Measurements from ENCODE around the gene UBASH3B. TPM values are rescaled to one million over a fixed set of nuclear protein-coding genes. Genes with fewer than 3 reads are reported as not detected.

Gene UBASH3B
- total RNA-seq, 2 experiments from 2014 or later, result 67.3 to 108 TPM

DNA sequence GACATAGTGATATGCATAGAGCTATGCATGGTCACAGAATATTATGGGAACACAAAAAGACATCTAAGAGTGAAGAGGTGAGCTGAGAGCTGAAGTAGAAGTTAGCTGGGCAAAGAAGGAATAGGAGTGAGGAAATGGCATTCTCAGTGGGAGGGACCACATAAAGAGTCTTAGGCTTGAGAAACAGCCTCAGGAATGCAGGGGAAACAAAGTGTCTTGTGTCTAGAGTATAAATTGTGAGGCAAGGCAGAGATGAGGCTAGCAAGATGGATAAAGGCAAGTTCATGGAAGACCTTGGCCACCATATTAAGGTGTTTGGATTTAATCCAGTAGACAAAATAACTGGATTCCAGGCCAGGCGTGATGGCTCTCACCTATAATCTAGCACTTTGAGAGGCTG lies 142.1 kb downstream of the UBASH3B start:
- peaks cover 3% of the 10 kb centered on the region for H3K4me1 Mint-ChIP-seq
- CTCF ChIA-PET, result interaction anchor here (1.1 to 9.0 kb wide), 11 partner anchors 9 to 225 kb away, joined by 3 to 171 read pairs (median 15); no protein-coding TSS in a partner anchor
- peaks cover 28% of the 10 kb centered on the region for H3K36me3 Mint-ChIP-seq
- no peaks in the 10 kb centered on the region for H3K9me3 Mint-ChIP-seq (ENCODE audit: low read depth)
- H3K27ac Mint-ChIP-seq, result no peak overlapping the region
- no peak overlapping the region for H3K4me3 Mint-ChIP-seq
- no peak for DNase-seq
- H3K27me3 Mint-ChIP-seq, result no peaks in the 10 kb centered on the region
- no peak for ATAC-seq

GRCh38 chr11:122799406-122800105 lies 144.0 kb downstream of the UBASH3B start:
- Mint-ChIP-seq H3K36me3 (peaks cover 32% of the 10 kb centered on the region), H3K27ac (no peak overlapping the region), H3K27me3 (no peaks in the 10 kb centered on the region), H3K4me3 (no peak overlapping the region), H3K9me3 (ENCODE audit: low read depth) (no peaks in the 10 kb centered on the region), H3K4me1 (peaks cover 17% of the 10 kb centered on the region)
- ATAC-seq, result no peak
- CTCF ChIA-PET, result interaction anchor here (2.6 kb wide), 1 partner anchor 54 kb away, joined by 17 read pairs; no protein-coding TSS in a partner anchor
- DNase-seq, result no peak

- CTCF ChIA-PET, result no interaction called here
- Mint-ChIP-seq H3K9me3 (ENCODE audit: low read depth) (no peaks in the 10 kb centered on the region), H3K27ac (no peak overlapping the region), H3K4me1 (peaks cover 25% of the 10 kb centered on the region), H3K27me3 (no peaks in the 10 kb centered on the region), H3K4me3 (no peak overlapping the region), H3K36me3 (peaks cover 20% of the 10 kb centered on the region)
- DNase-seq, result no peak
- ATAC-seq, result no peak
Measured at GRCh38 chr11:122802876-122803275, 147.4 kb downstream of the UBASH3B start.

DNA sequence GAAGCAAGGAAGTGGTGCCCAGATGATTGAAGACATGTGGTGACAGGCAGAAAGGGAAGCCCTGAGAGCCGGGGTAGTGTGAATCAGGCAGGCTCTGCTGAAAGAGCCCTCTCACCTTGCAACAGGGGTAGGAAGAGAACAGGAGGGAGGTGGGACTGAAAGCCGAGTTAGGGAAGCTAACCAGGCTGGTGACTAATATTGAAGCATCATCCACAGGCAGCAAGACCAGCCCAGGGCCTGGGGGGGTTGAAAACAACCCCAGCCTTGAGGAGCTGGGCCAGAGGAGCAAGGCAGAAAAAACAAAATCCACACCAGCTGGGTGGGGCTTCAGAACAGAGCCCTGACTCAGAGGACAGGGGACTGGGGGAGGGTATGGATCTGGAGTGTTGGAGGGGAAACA lies 147.8 kb downstream of the UBASH3B start:
- ATAC-seq (no peak), DNase-seq (no peak)
- CTCF ChIA-PET, result interaction anchor here (1.2 kb wide), 1 partner anchor 7 kb away, joined by 4 read pairs; no protein-coding TSS in a partner anchor
- Mint-ChIP-seq H3K4me1 (peaks cover 29% of the 10 kb centered on the region), H3K27ac (no peak overlapping the region), H3K27me3 (no peaks in the 10 kb centered on the region), H3K4me3 (no peak overlapping the region), H3K9me3 (ENCODE audit: low read depth) (no peaks in the 10 kb centered on the region), H3K36me3 (peaks cover 20% of the 10 kb centered on the region)

- H3K27ac Mint-ChIP-seq, result peak overlapping the region; percentile 64
- ATAC-seq, result no peak
- no peaks in the 10 kb centered on the region for H3K9me3 Mint-ChIP-seq (ENCODE audit: low read depth)
- H3K36me3 Mint-ChIP-seq, result peaks cover 24% of the 10 kb centered on the region
- CTCF ChIA-PET, result interaction anchor here (1.1 to 2.1 kb wide), 3 partner anchors 8 to 50 kb away, joined by 3 to 10 read pairs (median 4); no protein-coding TSS in a partner anchor
- H3K4me1 Mint-ChIP-seq, result peaks cover 33% of the 10 kb centered on the region
- DNase-seq, result no peak
- H3K27me3 Mint-ChIP-seq, result no peaks in the 10 kb centered on the region
- H3K4me3 Mint-ChIP-seq, result no peak overlapping the region
Measured at GRCh38 chr11:122803716-122804115, 148.2 kb downstream of the UBASH3B start.

DNA sequence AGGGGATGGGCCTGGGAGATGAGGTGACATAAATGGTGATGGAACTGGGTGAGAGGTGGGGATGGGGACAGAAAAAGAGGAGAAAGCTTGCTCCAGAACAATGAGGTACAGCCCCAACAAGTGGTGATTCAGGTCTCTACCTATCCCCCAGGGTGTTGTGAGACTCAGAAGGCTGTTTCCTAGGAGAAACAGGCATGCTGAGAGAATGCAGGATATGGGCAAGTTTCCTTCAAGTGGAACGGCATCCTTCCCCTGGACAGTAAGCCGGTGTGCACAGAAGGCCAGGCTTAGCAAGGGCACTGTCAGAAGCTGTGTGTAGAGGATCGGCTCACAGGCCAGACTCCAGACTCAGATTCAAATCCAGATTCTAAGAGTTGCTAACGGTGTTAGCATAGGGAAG lies 148.6 kb downstream of the UBASH3B start:
- no peaks in the 10 kb centered on the region for H3K9me3 Mint-ChIP-seq (ENCODE audit: low read depth)
- H3K36me3 Mint-ChIP-seq, result peaks cover 24% of the 10 kb centered on the region
- no peak overlapping the region for H3K4me3 Mint-ChIP-seq
- no peaks in the 10 kb centered on the region for H3K27me3 Mint-ChIP-seq
- peaks cover 35% of the 10 kb centered on the region for H3K4me1 Mint-ChIP-seq
- H3K27ac Mint-ChIP-seq, result peak overlapping the region; percentile 64
- CTCF ChIA-PET, result interaction anchor here (1.1 to 2.1 kb wide), 3 partner anchors 8 to 49 kb away, joined by 3 to 10 read pairs (median 4); no protein-coding TSS in a partner anchor
- no peak for DNase-seq
- ATAC-seq, result no peak

DNA sequence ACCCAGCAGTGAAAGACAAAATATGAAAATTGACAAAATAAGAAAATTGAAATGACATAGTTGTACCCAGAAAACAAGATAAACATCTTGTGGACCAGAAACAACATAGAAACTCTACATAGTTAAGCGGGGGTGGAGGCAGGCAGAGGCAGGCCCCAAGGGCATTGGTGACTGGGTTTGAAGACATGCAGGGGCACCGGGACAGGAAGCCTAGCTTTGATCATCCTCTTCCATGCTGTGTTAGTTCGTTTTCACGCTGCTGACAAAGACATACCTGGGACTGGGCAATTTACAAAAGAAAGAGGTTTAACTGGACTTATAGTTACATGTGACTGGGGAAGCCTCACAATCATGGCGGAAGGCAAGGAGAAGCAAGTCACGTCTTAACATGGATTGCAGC lies 149.3 kb downstream of the UBASH3B start:
- no peak for ATAC-seq
- Mint-ChIP-seq H3K4me1 (peaks cover 39% of the 10 kb centered on the region), H3K27ac (no peak overlapping the region), H3K36me3 (peaks cover 28% of the 10 kb centered on the region), H3K4me3 (no peak overlapping the region), H3K9me3 (ENCODE audit: low read depth) (no peaks in the 10 kb centered on the region), H3K27me3 (no peaks in the 10 kb centered on the region)
- CTCF ChIA-PET, result interaction anchor here (1.1 to 4.6 kb wide), 3 partner anchors 9 to 48 kb away, joined by 3 to 26 read pairs (median 10); no protein-coding TSS in a partner anchor
- DNase-seq, result no peak

GRCh38 chr11:122807731-122808477 lies 152.4 kb downstream of the UBASH3B start:
- Mint-ChIP-seq H3K4me1 (peaks cover 43% of the 10 kb centered on the region), H3K27me3 (no peaks in the 10 kb centered on the region), H3K36me3 (peaks cover 29% of the 10 kb centered on the region), H3K27ac (peak overlapping the region; percentile 65), H3K9me3 (ENCODE audit: low read depth) (no peaks in the 10 kb centered on the region), H3K4me3 (no peak overlapping the region)
- CTCF ChIA-PET, result interaction anchor here (0.7 to 4.6 kb wide), 9 partner anchors 12 to 246 kb away, joined by 3 to 41 read pairs (median 5); no protein-coding TSS in a partner anchor
- DNase-seq (no peak), ATAC-seq (no peak)

DNA sequence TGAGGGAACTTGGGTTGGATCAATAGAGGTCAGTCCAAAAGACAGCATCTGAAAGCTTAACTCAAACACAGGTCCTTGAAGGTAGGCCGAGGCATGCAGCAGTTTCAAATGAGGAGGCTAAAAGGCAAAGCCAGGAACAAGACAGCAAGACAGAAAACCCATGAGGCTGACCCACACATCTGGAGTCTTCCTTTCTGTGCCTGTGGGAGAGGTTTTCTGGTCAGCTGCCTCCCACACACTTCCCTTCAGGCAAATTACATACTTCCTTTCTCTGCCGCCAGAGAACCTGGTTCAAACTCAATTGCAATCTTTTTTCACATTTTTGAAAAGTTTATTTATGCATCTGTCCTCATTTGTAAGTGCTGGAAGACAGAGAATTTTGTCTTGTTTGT lies 153.0 kb downstream of the UBASH3B start:
- no peak overlapping the region for H3K4me3 Mint-ChIP-seq

DNA sequence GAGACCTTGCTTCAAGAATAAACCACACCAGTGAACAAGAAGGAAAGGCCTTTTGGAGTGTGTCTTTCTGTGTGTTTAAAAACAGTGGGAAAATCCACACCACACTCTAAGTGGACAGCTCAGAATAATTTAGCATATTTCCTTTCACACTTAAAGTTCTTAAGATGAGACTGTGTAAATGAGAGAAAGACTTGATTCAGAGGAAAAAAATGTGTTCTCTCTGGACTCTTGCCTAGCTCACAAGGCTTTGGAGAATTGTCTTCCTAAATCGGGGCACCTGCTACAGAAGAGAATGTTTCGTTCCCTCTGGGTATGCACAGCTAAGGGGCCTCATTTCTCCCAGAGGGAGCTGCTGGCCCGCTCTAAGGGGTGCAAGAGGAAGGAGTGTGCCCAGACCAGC lies 154.3 kb downstream of the UBASH3B start:
- H3K4me1 Mint-ChIP-seq, result peaks cover 30% of the 10 kb centered on the region
- no peak for ATAC-seq
- CTCF ChIA-PET, result interaction anchor here (1.4 to 4.5 kb wide), 4 partner anchors 42 to 244 kb away, joined by 5 to 41 read pairs (median 10); no protein-coding TSS in a partner anchor
- no peaks in the 10 kb centered on the region for H3K27me3 Mint-ChIP-seq
- no peaks in the 10 kb centered on the region for H3K9me3 Mint-ChIP-seq (ENCODE audit: low read depth)
- H3K36me3 Mint-ChIP-seq, result peaks cover 27% of the 10 kb centered on the region
- no peak overlapping the region for H3K27ac Mint-ChIP-seq
- H3K4me3 Mint-ChIP-seq, result no peak overlapping the region
- no peak for DNase-seq

More for the DNA sequence above, 153.0 kb downstream of the UBASH3B start:
- Mint-ChIP-seq H3K36me3 (peaks cover 29% of the 10 kb centered on the region), H3K9me3 (ENCODE audit: low read depth) (no peaks in the 10 kb centered on the region), H3K27me3 (no peaks in the 10 kb centered on the region), H3K4me1 (peaks cover 38% of the 10 kb centered on the region), H3K27ac (peak overlapping the region; percentile 65)
- CTCF ChIA-PET, result interaction anchor here (0.7 to 4.6 kb wide), 8 partner anchors 12 to 246 kb away, joined by 3 to 41 read pairs (median 7); no protein-coding TSS in a partner anchor
- DNase-seq (no peak), ATAC-seq (no peak)

DNA sequence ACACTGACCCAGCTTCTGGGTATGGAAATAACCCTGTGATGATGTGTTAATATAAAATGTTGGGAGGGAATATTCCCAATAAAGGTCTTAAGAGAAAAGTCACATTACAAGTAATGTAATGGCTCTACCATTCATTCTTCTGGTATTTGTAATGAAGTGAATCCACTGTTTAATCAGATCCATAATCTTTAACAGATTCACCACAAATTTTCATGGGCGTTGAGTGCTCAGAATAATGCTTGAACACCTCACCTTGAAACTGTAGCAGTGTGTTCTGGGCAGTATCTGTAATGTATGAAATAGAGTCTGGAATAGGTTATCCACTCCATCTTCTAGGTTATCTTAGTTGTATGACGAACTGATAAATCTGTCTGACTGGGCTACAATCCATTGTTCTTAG lies 156.2 kb downstream of the UBASH3B start:
- Mint-ChIP-seq H3K36me3 (peaks cover 25% of the 10 kb centered on the region), H3K27me3 (no peaks in the 10 kb centered on the region), H3K9me3 (ENCODE audit: low read depth) (no peaks in the 10 kb centered on the region), H3K4me1 (peaks cover 28% of the 10 kb centered on the region), H3K27ac (no peak overlapping the region), H3K4me3 (no peak overlapping the region)
- no peak for DNase-seq
- ATAC-seq, result no peak
- CTCF ChIA-PET, result interaction anchor here (1.8 kb wide), 1 partner anchor 15 kb away, joined by 10 read pairs; no protein-coding TSS in a partner anchor

- CTCF ChIA-PET, result interaction anchor here (1.8 to 10.4 kb wide), 3 partner anchors 16 to 41 kb away, joined by 10 to 135 read pairs (median 19); no protein-coding TSS in a partner anchor
- Mint-ChIP-seq H3K36me3 (peaks cover 24% of the 10 kb centered on the region), H3K27me3 (no peaks in the 10 kb centered on the region), H3K4me1 (peaks cover 25% of the 10 kb centered on the region), H3K9me3 (ENCODE audit: low read depth) (no peaks in the 10 kb centered on the region), H3K27ac (no peak overlapping the region), H3K4me3 (no peak overlapping the region)
- ATAC-seq (no peak), DNase-seq (no peak)
Measured at GRCh38 chr11:122812638-122813037, 157.1 kb downstream of the UBASH3B start.

DNA sequence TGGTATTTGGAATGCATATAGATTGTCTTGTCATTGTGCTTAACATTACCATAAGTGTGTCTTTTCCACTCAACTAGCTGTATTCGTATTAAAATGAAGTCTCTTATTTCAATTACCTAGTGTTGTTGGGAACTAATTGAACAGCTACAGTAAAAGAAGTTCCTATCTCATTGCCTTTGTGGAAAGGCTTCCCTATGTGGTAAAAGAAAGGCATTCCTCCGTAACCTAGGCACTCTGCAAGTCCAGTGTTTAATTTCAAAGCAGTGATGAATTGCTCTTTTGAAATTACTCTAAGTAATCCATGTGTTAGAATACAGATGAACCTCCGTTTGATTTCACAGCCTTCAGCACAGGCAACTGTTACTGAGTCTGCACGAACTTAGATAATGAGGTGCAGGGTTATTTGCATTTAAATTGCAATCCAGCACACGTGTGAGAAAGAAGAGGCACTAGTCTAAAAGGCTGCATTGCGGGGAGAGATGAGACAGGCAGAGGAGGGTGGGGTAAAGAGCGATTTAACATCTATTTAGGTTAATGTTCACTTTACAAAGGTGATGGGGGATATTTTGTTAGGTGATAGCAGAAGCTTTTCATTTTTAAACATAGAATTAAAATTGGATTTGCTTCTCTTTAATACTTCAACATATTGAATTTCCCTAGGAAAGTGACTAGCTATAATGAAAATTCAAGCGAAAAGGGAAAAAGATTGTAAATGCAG lies 157.8 kb downstream of the UBASH3B start:
- Mint-ChIP-seq H3K27me3 (no peaks in the 10 kb centered on the region), H3K4me1 (peaks cover 19% of the 10 kb centered on the region), H3K9me3 (ENCODE audit: low read depth) (peaks cover 3% of the 10 kb centered on the region), H3K4me3 (no peak overlapping the region), H3K36me3 (peaks cover 22% of the 10 kb centered on the region), H3K27ac (no peak overlapping the region)
- ATAC-seq (no peak), DNase-seq (no peak)
- CTCF ChIA-PET, result interaction anchor here (0.6 to 10.4 kb wide), 10 partner anchors 9 to 181 kb away, joined by 3 to 135 read pairs (median 6); partner anchors contain the start of gene CRTAM

Data from activated CD8-positive, alpha-beta memory T cell treated with anti-CD3 and anti-CD28 coated beads, Interleukin-2, amount 10 ng/mL, durations not matched to agents 7 days and 5 days (primary cell).